Mammary epithelial cell (primary cell): ENCODE results near the gene AGPAT1.

Experiments used
- CTCF ChIP-seq, 2 donors: IDR thresholded peaks in 1 of 2; conservative IDR thresholded peaks in 1 of 2; 2 replicates each; pipeline ENCODE4 v1.5.1; 2011 to 2012; ENCODE audit warnings: inconsistent platforms in 2 of 2, low read length in 2 of 2, mild to moderate bottlenecking in 2 of 2, control low read depth in 1 of 2, low read depth in 1 of 2; ENCODE audit not compliant: insufficient read depth in 1 of 2; ENCODE audit errors: extremely low read depth in 1 of 2
- EZH2 ChIP-seq: IDR thresholded peaks from 2 replicates; pipeline ENCODE4 v1.6.1; 2012; ENCODE audit warnings: low read length, inconsistent platforms, borderline replicate concordance

- TF ChIP-seq EZH2: no peak
- TF ChIP-seq CTCF (conservative IDR thresholded peaks at IDR 0.05 in 1 of 2, IDR thresholded peaks at IDR 0.05 in 1 of 2; ENCODE audit: extremely low read depth in 1 of 2, insufficient read depth in 1 of 2, low read depth in 1 of 2, low read length in 2 of 2): no peak
These were observed 5.3 kb upstream of the AGPAT1 start for GRCh38 chr6:32181148-32181702.
